Measurements from ENCODE around the gene GJB2. TPM values are rescaled to one million over a fixed set of nuclear protein-coding genes. Genes with fewer than 3 reads are reported as not detected.
"Not testable (repeated sequence)": the region's sequence is repeated elsewhere in the genome, so short reads cannot be mapped to it uniquely, and the experiment has no call there.

GJB2 gene
- total and polyA plus RNA-seq, 2 experiments from 2014 or later, result 10.3 to 11.1 TPM

GRCh38 chr13:20157151-20157796 lies 35.5 kb downstream of the GJB2 start:
- no peak overlapping the region for H3K27ac ChIP-seq

GRCh38 chr13:20156702-20157101 lies 36.0 kb downstream of the GJB2 start:
- 38% methylated on average over 2 of the region's 2 CpGs for WGBS (ENCODE audit: low lambda C conversion rate, missing lambda C conversion rate)
- Histone ChIP-seq H2AFZ (no peak overlapping the region), H3K4me3 (no peak overlapping the region), H4K20me1 (ENCODE audit: insufficient read depth, poor library complexity, severe bottlenecking) (no peaks in the 10 kb centered on the region), H3K4me1 (ENCODE audit: insufficient read depth) (peaks cover 10% of the 10 kb centered on the region), H3K4me2 (no peak overlapping the region), H3K9me2 (replicated peaks; ENCODE audit: insufficient read depth) (no peaks in the 10 kb centered on the region), H3K27ac (no peak overlapping the region), H3K36me3 (replicated peaks; ENCODE audit: insufficient read depth, low read depth) (no peaks in the 10 kb centered on the region), H3K79me2 (no peaks in the 10 kb centered on the region), H3K27me3 (peaks cover 59% of the 10 kb centered on the region), H3K9me3 (ENCODE audit: low read depth) (no peaks in the 10 kb centered on the region)
- no peak for TF ChIP-seq EZH2phosphoT487 (IDR thresholded peaks at IDR 0.05; ENCODE audit: low read depth, severe bottlenecking, unreplicated experiment)
- no peak for TF ChIP-seq CTCF (IDR thresholded peaks at IDR 0.05; ENCODE audit: poor library complexity)
- TF ChIP-seq EZH2 (IDR thresholded peaks at IDR 0.05; ENCODE audit: borderline replicate concordance), result no peak
- DNase-seq (ENCODE audit: low spot score), result no peak

More at GRCh38 chr13:20157151-20157796, 35.5 kb downstream of the GJB2 start:
- Histone ChIP-seq H3K36me3 (replicated peaks; ENCODE audit: insufficient read depth, low read depth) (no peaks in the 10 kb centered on the region), H3K4me2 (no peak overlapping the region), H3K27me3 (peaks cover 65% of the 10 kb centered on the region), H3K79me2 (no peaks in the 10 kb centered on the region), H3K9me2 (replicated peaks; ENCODE audit: insufficient read depth) (no peaks in the 10 kb centered on the region), H4K20me1 (ENCODE audit: insufficient read depth, poor library complexity, severe bottlenecking) (no peaks in the 10 kb centered on the region), H3K4me1 (ENCODE audit: insufficient read depth) (peaks cover 10% of the 10 kb centered on the region), H2AFZ (no peak overlapping the region), H3K4me3 (no peak overlapping the region), H3K9me3 (ENCODE audit: low read depth) (no peaks in the 10 kb centered on the region)
- 68% methylated on average over 3 of the region's 3 CpGs for WGBS (ENCODE audit: low lambda C conversion rate, missing lambda C conversion rate)
- no peak for DNase-seq (ENCODE audit: low spot score)
- no peak for TF ChIP-seq CTCF (IDR thresholded peaks at IDR 0.05; ENCODE audit: poor library complexity)
- TF ChIP-seq EZH2phosphoT487 (IDR thresholded peaks at IDR 0.05; ENCODE audit: low read depth, severe bottlenecking, unreplicated experiment), result no peak
- no peak for TF ChIP-seq EZH2 (IDR thresholded peaks at IDR 0.05; ENCODE audit: borderline replicate concordance)

DNA sequence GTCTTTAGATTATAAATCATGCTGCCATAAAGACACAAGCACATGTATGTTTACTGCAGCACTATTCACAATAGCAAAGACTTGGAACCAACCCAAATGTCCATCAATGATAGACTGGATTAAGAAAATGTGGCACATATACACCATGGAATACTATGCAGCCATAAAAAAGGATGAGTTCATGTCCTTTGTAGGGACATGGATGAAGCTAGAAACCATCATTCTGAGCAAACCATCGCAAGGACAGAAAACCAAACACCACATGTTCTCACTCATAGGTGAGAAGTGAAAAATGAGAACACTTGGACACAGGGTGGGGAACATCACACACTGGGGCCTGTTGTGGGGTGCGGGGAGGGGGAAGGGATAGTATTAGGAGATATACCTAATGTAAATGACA lies 39.4 kb downstream of the GJB2 start:
- not testable (repeated sequence) for H3K4me3 ChIP-seq; DNase-seq (ENCODE audit: low spot score); H3K4me1 ChIP-seq (ENCODE audit: insufficient read depth); H3K9me2 ChIP-seq (replicated peaks; ENCODE audit: insufficient read depth); H3K27ac ChIP-seq; H3K79me2 ChIP-seq; H4K20me1 ChIP-seq (ENCODE audit: insufficient read depth, poor library complexity, severe bottlenecking); H3K9me3 ChIP-seq (ENCODE audit: low read depth); H2AFZ ChIP-seq; H3K4me2 ChIP-seq; H3K36me3 ChIP-seq (replicated peaks; ENCODE audit: insufficient read depth, low read depth)
- 93% methylated on average over 2 of the region's 2 CpGs for WGBS (ENCODE audit: low lambda C conversion rate, missing lambda C conversion rate)
- H3K27me3 ChIP-seq, result peaks cover 31% of the 10 kb centered on the region

GRCh38 chr13:20151612-20152011 lies 41.1 kb downstream of the GJB2 start:
- Histone ChIP-seq H3K4me3 (no peak overlapping the region), H3K27me3 (peaks cover 20% of the 10 kb centered on the region), H3K9me3 (ENCODE audit: low read depth) (no peaks in the 10 kb centered on the region), H2AFZ (no peak overlapping the region), H3K4me1 (ENCODE audit: insufficient read depth) (no peaks in the 10 kb centered on the region), H3K36me3 (replicated peaks; ENCODE audit: insufficient read depth, low read depth) (no peaks in the 10 kb centered on the region), H4K20me1 (ENCODE audit: insufficient read depth, poor library complexity, severe bottlenecking) (no peaks in the 10 kb centered on the region), H3K79me2 (no peaks in the 10 kb centered on the region), H3K27ac (no peak overlapping the region), H3K9me2 (replicated peaks; ENCODE audit: insufficient read depth) (no peaks in the 10 kb centered on the region), H3K4me2 (no peak overlapping the region)
- TF ChIP-seq CTCF (IDR thresholded peaks at IDR 0.05; ENCODE audit: poor library complexity), result no peak
- 93% methylated on average over 11 of the region's 11 CpGs for WGBS (ENCODE audit: low lambda C conversion rate, missing lambda C conversion rate)
- DNase-seq (ENCODE audit: low spot score), result no peak

All from hepatocyte (in vitro differentiated cells).